ENCODE data around the gene PAK2. TPM values are rescaled to one million over a fixed set of nuclear protein-coding genes. Genes with fewer than 3 reads are reported as not detected.
"Not testable (repeated sequence)": the region's sequence is repeated elsewhere in the genome, so short reads cannot be mapped to it uniquely, and the experiment has no call there.

The PAK2 gene
- total RNA-seq, 1 donor from 2014 or later: 41.3 TPM

GRCh38 chr3:196712514-196713413, 26.9 kb upstream of the PAK2 start:
- TF ChIP-seq CTCF (IDR thresholded peaks at IDR 0.05) (no peak), POLR2A (IDR thresholded peaks at IDR 0.05) (no peak), POLR2AphosphoS5 (IDR thresholded peaks at IDR 0.05; ENCODE audit: insufficient read depth in 1 of 2, low read depth in 1 of 2) (no peak)
- Histone ChIP-seq H3K9me3 (no peaks in the 10 kb centered on the region), H3K4me3 (peak overlapping the region; percentile 75 to 80), H3K4me1 (peaks cover 27% of the 10 kb centered on the region), H3K36me3 (no peaks in the 10 kb centered on the region), H3K27ac (peak overlapping the region; percentile 88), H3K27me3 (no peaks in the 10 kb centered on the region)
- no peak for DNase-seq (ENCODE audit: extremely low spot score in 2 of 2)
- intact Hi-C loops (cut with DNase I): no loop called here

- H3K27ac ChIP-seq; DNase-seq (ENCODE audit: extremely low spot score in 2 of 2); H3K36me3 ChIP-seq; intact Hi-C loops (cut with DNase I); H3K27me3 ChIP-seq; H3K4me3 ChIP-seq; H3K9me3 ChIP-seq: not testable (repeated sequence)
- H3K4me1 ChIP-seq: peaks cover 17% of the 10 kb centered on the region
Measured at GRCh38 chr3:196717162-196717561, 22.5 kb upstream of the PAK2 start.

- no peak for DNase-seq (ENCODE audit: extremely low spot score in 2 of 2)
- Histone ChIP-seq H3K27me3 (no peaks in the 10 kb centered on the region), H3K4me3 (no peak overlapping the region), H3K4me1 (no peaks in the 10 kb centered on the region), H3K36me3 (peaks cover 0 to 13% of the 10 kb centered on the region in 2 donors), H3K27ac (no peak overlapping the region), H3K9me3 (no peaks in the 10 kb centered on the region)
- TF ChIP-seq CTCF (IDR thresholded peaks at IDR 0.05) (no peak), POLR2AphosphoS5 (IDR thresholded peaks at IDR 0.05; ENCODE audit: insufficient read depth in 1 of 2, low read depth in 1 of 2) (no peak), POLR2A (IDR thresholded peaks at IDR 0.05) (no peak)
- intact Hi-C loops (cut with DNase I): no loop called here
Measured at GRCh38 chr3:196721097-196721496, 18.6 kb upstream of the PAK2 start.

- TF ChIP-seq CTCF (IDR thresholded peaks at IDR 0.05) (no peak), POLR2AphosphoS5 (IDR thresholded peaks at IDR 0.05; ENCODE audit: insufficient read depth in 1 of 2, low read depth in 1 of 2) (no peak), POLR2A (IDR thresholded peaks at IDR 0.05) (no peak)
- H3K27me3 ChIP-seq: no peaks in the 10 kb centered on the region
- no peaks in the 10 kb centered on the region for H3K9me3 ChIP-seq
- no peak for DNase-seq (ENCODE audit: extremely low spot score in 2 of 2)
- H3K36me3 ChIP-seq: peaks cover 0 to 20% of the 10 kb centered on the region in 2 donors
- no peaks in the 10 kb centered on the region for H3K4me1 ChIP-seq
- intact Hi-C loops (cut with DNase I): no loop called here
- no peak overlapping the region for H3K27ac ChIP-seq
- no peak overlapping the region for H3K4me3 ChIP-seq
Measured at GRCh38 chr3:196726788-196727675, 12.6 kb upstream of the PAK2 start.

- Histone ChIP-seq H3K27ac (no peak overlapping the region), H3K4me3 (no peak overlapping the region), H3K27me3 (no peaks in the 10 kb centered on the region), H3K36me3 (peaks cover 0 to 14% of the 10 kb centered on the region in 2 donors), H3K4me1 (no peaks in the 10 kb centered on the region), H3K9me3 (no peaks in the 10 kb centered on the region)
- TF ChIP-seq POLR2AphosphoS5 (IDR thresholded peaks at IDR 0.05; ENCODE audit: insufficient read depth in 1 of 2, low read depth in 1 of 2) (no peak), CTCF (IDR thresholded peaks at IDR 0.05) (no peak), POLR2A (IDR thresholded peaks at IDR 0.05) (no peak)
- intact Hi-C loops (cut with DNase I): no loop called here
- DNase-seq (ENCODE audit: extremely low spot score in 2 of 2): no peak
Measured at GRCh38 chr3:196735751-196736150, 3.9 kb upstream of the PAK2 start.

All from vagina (tissue), 2 donors.